Loucy (cell line): ENCODE measurements around the gene RET.

Source experiments
- H2AFZ ChIP-seq: fragments of 200-600 bp; sonication (generic); 2 replicates; pipeline ENCODE4 v1.6.0; 2016; ENCODE audit warnings: antibody characterized with exemption, mild to moderate bottlenecking, low read length, moderate library complexity
- H3F3A ChIP-seq: fragments of 200-600 bp; 2 replicates; pipeline ENCODE4 v1.6.0; 2016; ENCODE audit warnings: antibody characterized with exemption, low read depth, mild to moderate bottlenecking
- H3K27me3 ChIP-seq: fragments of 200-600 bp; sonication (generic); 2 replicates; pipeline ENCODE4 v1.6.1; 2014; ENCODE audit warnings: low read length, mild to moderate bottlenecking; ENCODE audit not compliant: insufficient read depth, poor library complexity, severe bottlenecking
- H3K36me3 ChIP-seq: fragments of 200-600 bp; sonication (generic); 2 replicates; pipeline ENCODE4 v1.6.1; 2016; ENCODE audit warnings: low read length; ENCODE audit not compliant: insufficient read depth
- H3K4me1 ChIP-seq: fragments of 200-600 bp; sonication (generic); 2 replicates; pipeline ENCODE4 v1.5.1; 2014; ENCODE audit warnings: low read length, mild to moderate bottlenecking; ENCODE audit not compliant: insufficient read depth, poor library complexity, severe bottlenecking
- H3K4me2 ChIP-seq: fragments of 200-600 bp; sonication (generic); 2 replicates; pipeline ENCODE4 v1.6.0; 2014; ENCODE audit warnings: antibody characterized with exemption, low read length, low read depth, mild to moderate bottlenecking; ENCODE audit not compliant: poor library complexity, severe bottlenecking
- H3K4me3 ChIP-seq: fragments of 200-600 bp; sonication (generic); 2 replicates; pipeline ENCODE4 v1.5.1; 2014; ENCODE audit warnings: low read length, mild to moderate bottlenecking, mixed read lengths; ENCODE audit not compliant: poor library complexity, severe bottlenecking
- H3K79me2 ChIP-seq: fragments of 200-600 bp; sonication (generic); 2 replicates; pipeline ENCODE4 v1.6.1; 2014; ENCODE audit warnings: low read length; ENCODE audit not compliant: insufficient read depth
- H3K9ac ChIP-seq: fragments of 200-600 bp; sonication (generic); 2 replicates; pipeline ENCODE4 v1.6.0; 2014; ENCODE audit warnings: mild to moderate bottlenecking, low read depth, low read length, moderate library complexity; ENCODE audit not compliant: poor library complexity, severe bottlenecking
- H3K9me2 ChIP-seq: fragments of 200-600 bp; sonication (generic); replicated peaks from 2 replicates; pipeline ENCODE4 v1.6.1; 2016; ENCODE audit warnings: low read depth, low read length, mixed read lengths
- H3K9me3 ChIP-seq: fragments of 200-600 bp; sonication (generic); 2 replicates; pipeline ENCODE4 v1.6.1; 2014; ENCODE audit warnings: mild to moderate bottlenecking, antibody characterized with exemption, low read length, low read depth; ENCODE audit not compliant: insufficient read depth
- H4K20me1 ChIP-seq: fragments of 200-600 bp; sonication (generic); 2 replicates; pipeline ENCODE4 v1.6.0; 2014; ENCODE audit warnings: antibody characterized with exemption, low read length, mild to moderate bottlenecking; ENCODE audit not compliant: insufficient read depth, poor library complexity, severe bottlenecking
- EZH2phosphoT487 ChIP-seq: fragments of 200-600 bp; IDR thresholded peaks from 2 replicates; pipeline ENCODE4 v1.6.1; 2018; ENCODE audit warnings: antibody characterized with exemption, mild to moderate bottlenecking, moderate library complexity, borderline replicate concordance
- TF ChIP-seq, protein P1 (sequence below): fragments of 200-600 bp; sonication (generic); conservative IDR thresholded peaks from 2 replicates; pipeline ENCODE4 v1.5.1; 2014; ENCODE audit warnings: mild to moderate bottlenecking, antibody characterized with exemption, low read length

Gene RET

GRCh38 chr10:43036481-43037428 lies 40.1 kb upstream of the RET start:
- Histone ChIP-seq H3K4me3 (no peak overlapping the region), H2AFZ (no peak overlapping the region), H3K4me2 (no peak overlapping the region), H3K27me3 (no peaks in the 10 kb centered on the region), H3K9ac (no peak overlapping the region), H3F3A (no peaks in the 10 kb centered on the region), H3K4me1 (no peaks in the 10 kb centered on the region), H4K20me1 (no peaks in the 10 kb centered on the region), H3K79me2 (no peaks in the 10 kb centered on the region), H3K9me3 (peaks cover 10% of the 10 kb centered on the region), H3K9me2 (no peaks in the 10 kb centered on the region), H3K36me3 (no peaks in the 10 kb centered on the region)
- TF ChIP-seq EZH2phosphoT487, result no peak
- TF ChIP-seq, protein P1, sequence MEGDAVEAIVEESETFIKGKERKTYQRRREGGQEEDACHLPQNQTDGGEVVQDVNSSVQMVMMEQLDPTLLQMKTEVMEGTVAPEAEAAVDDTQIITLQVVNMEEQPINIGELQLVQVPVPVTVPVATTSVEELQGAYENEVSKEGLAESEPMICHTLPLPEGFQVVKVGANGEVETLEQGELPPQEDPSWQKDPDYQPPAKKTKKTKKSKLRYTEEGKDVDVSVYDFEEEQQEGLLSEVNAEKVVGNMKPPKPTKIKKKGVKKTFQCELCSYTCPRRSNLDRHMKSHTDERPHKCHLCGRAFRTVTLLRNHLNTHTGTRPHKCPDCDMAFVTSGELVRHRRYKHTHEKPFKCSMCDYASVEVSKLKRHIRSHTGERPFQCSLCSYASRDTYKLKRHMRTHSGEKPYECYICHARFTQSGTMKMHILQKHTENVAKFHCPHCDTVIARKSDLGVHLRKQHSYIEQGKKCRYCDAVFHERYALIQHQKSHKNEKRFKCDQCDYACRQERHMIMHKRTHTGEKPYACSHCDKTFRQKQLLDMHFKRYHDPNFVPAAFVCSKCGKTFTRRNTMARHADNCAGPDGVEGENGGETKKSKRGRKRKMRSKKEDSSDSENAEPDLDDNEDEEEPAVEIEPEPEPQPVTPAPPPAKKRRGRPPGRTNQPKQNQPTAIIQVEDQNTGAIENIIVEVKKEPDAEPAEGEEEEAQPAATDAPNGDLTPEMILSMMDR, result no peak

- Histone ChIP-seq H3K9me3 (peaks cover 5% of the 10 kb centered on the region), H3K4me2 (no peak overlapping the region), H3K4me1 (no peaks in the 10 kb centered on the region), H3F3A (no peaks in the 10 kb centered on the region), H3K36me3 (no peaks in the 10 kb centered on the region), H3K79me2 (no peaks in the 10 kb centered on the region), H3K27me3 (no peaks in the 10 kb centered on the region), H2AFZ (no peak overlapping the region), H3K9ac (no peak overlapping the region), H3K9me2 (no peaks in the 10 kb centered on the region), H4K20me1 (no peaks in the 10 kb centered on the region), H3K4me3 (no peak overlapping the region)
- no peak for TF ChIP-seq EZH2phosphoT487
- TF ChIP-seq, protein P1, result no peak
Observed at GRCh38 chr10:43037440-43037839, 39.4 kb upstream of the RET start.

- Histone ChIP-seq H3K9ac (no peak overlapping the region), H3K4me2 (no peak overlapping the region), H3K79me2 (no peaks in the 10 kb centered on the region), H3K4me1 (no peaks in the 10 kb centered on the region), H3F3A (no peaks in the 10 kb centered on the region), H4K20me1 (no peaks in the 10 kb centered on the region), H3K9me2 (no peaks in the 10 kb centered on the region), H2AFZ (no peak overlapping the region), H3K9me3 (peaks cover 5% of the 10 kb centered on the region), H3K27me3 (no peaks in the 10 kb centered on the region), H3K4me3 (no peak overlapping the region), H3K36me3 (no peaks in the 10 kb centered on the region)
- no peak for TF ChIP-seq EZH2phosphoT487
- TF ChIP-seq, protein P1, result no peak
Observed at GRCh38 chr10:43037942-43038782, 38.7 kb upstream of the RET start.
